ENCODE measurements around the gene PRKCE. TPM values are rescaled to one million over a fixed set of nuclear protein-coding genes. Genes with fewer than 3 reads are reported as not detected.
A peak's percentile ranks its signal among the peaks of the same experiment; 100 is the strongest.

The PRKCE gene
- total RNA-seq, 1 experiment from 2014 or later, result 14.0 TPM

GRCh38 chr2:46042207-46042637 lies 390.7 kb downstream of the PRKCE start:
- TF ChIP-seq SIN3A (IDR thresholded peaks at IDR 0.05; ENCODE audit: borderline replicate concordance, insufficient read depth, low read depth, low read length) (no peak), CTCF (IDR thresholded peaks at IDR 0.05) (no peak), REST (IDR thresholded peaks at IDR 0.05; ENCODE audit: insufficient read depth in 1 of 2, low read depth in 2 of 2, low read length in 1 of 2) (no peak), TCF7L2 (IDR thresholded peaks at IDR 0.05; ENCODE audit: low read depth, low read length) (no peak), POLR2AphosphoS5 (IDR thresholded peaks at IDR 0.05; ENCODE audit: low read depth, low read length) (no peak)
- Histone ChIP-seq H3K27ac (ENCODE audit: low read length) (peak overlapping the region; percentile 57; the same call in 1 of the 2 replicates), H3K4me3 (ENCODE audit: low read depth in 2 of 2, low read length in 2 of 2) (no peak overlapping the region), H3K36me3 (ENCODE audit: control insufficient read depth, insufficient read depth, low read length) (no peaks in the 10 kb centered on the region), H3K4me1 (ENCODE audit: control insufficient read depth, insufficient read depth, low read length) (peaks cover 5% of the 10 kb centered on the region; the same call in 1 of the 2 replicates), H3K27me3 (ENCODE audit: control insufficient read depth, insufficient read depth, low read length) (no peaks in the 10 kb centered on the region), H3K9me3 (ENCODE audit: control insufficient read depth, insufficient read depth, low read depth, low read length) (no peaks in the 10 kb centered on the region)
- ChIA-PET CTCF (no interaction called here), POLR2A (no interaction called here)
- ATAC-seq, result no peak; the same call in 1 of the 2 replicates
- intact Hi-C loops (cut with micrococcal nuclease; ENCODE audit: unreplicated experiment), result no loop called here
- in situ Hi-C loops (cut with HindIII; ENCODE audit: low pct_unique_long_range_greater_than_20kb, low sequenced_read_pairs), result no loop called here
- no peak for DNase-seq (ENCODE audit: low read depth, low spot score)
- no TSS peak for BruUV-seq (replicated peaks)

DNA sequence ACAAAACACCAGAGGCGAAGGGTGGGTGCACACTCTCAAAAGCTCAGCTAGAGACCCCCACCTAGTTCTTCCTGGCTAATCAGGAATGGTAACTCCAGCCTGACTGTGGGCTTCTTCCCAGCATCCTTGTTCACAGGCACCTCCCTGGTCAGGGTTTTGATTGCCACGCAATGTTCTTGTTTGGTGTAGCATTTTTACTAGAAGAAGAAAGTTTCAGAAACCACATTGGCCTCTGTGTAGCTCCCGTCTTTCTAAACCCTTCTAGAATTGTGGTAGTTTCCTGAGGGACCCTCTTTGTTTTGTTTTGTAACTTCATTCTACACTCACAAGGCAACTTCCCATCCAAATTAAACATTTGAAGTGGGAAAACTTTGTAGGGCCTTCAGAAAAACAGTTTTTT lies 391.2 kb downstream of the PRKCE start:
- no TSS peak for BruUV-seq (replicated peaks)
- Histone ChIP-seq H3K4me1 (ENCODE audit: control insufficient read depth, insufficient read depth, low read length) (peaks cover 5% of the 10 kb centered on the region; the same call in 1 of the 2 replicates), H3K9me3 (ENCODE audit: control insufficient read depth, insufficient read depth, low read depth, low read length) (no peaks in the 10 kb centered on the region), H3K27ac (ENCODE audit: low read length) (peak overlapping the region; percentile 52; the same call in 1 of the 2 replicates), H3K27me3 (ENCODE audit: control insufficient read depth, insufficient read depth, low read length) (no peaks in the 10 kb centered on the region), H3K4me3 (ENCODE audit: low read depth in 2 of 2, low read length in 2 of 2) (no peak overlapping the region), H3K36me3 (ENCODE audit: control insufficient read depth, insufficient read depth, low read length) (no peaks in the 10 kb centered on the region)
- POLR2A ChIA-PET, result no interaction called here
- no peak for TF ChIP-seq POLR2AphosphoS5 (IDR thresholded peaks at IDR 0.05; ENCODE audit: low read depth, low read length)
- no peak for TF ChIP-seq TCF7L2 (IDR thresholded peaks at IDR 0.05; ENCODE audit: low read depth, low read length)
- TF ChIP-seq CTCF (IDR thresholded peaks at IDR 0.05), result no peak
- TF ChIP-seq REST (IDR thresholded peaks at IDR 0.05; ENCODE audit: insufficient read depth in 1 of 2, low read depth in 2 of 2, low read length in 1 of 2), result no peak
- TF ChIP-seq SIN3A (IDR thresholded peaks at IDR 0.05; ENCODE audit: borderline replicate concordance, insufficient read depth, low read depth, low read length), result no peak
- intact Hi-C loops (cut with micrococcal nuclease; ENCODE audit: unreplicated experiment), result no loop called here
- DNase-seq (ENCODE audit: low read depth, low spot score), result no peak
- ATAC-seq, result no peak
- in situ Hi-C loops (cut with HindIII; ENCODE audit: low pct_unique_long_range_greater_than_20kb, low sequenced_read_pairs), result no loop called here
- CTCF ChIA-PET, result no interaction called here
